OCI-LY1 (cell line): Measurements from ENCODE around the gene CBLC.

Source experiments
- H2AFZ ChIP-seq: fragments of 200-600 bp; sonication (generic), shearing (Covaris generic); 2 replicates; pipeline ENCODE4 v1.6.0; 2014; ENCODE audit warnings: antibody characterized with exemption, mild to moderate bottlenecking, low read length
- H3F3A ChIP-seq: fragments of 200-600 bp; sonication (generic), shearing (Covaris generic); 2 replicates; pipeline ENCODE4 v1.6.0; 2014; ENCODE audit warnings: mild to moderate bottlenecking, antibody characterized with exemption, low read length, moderate library complexity; ENCODE audit not compliant: insufficient read depth
- H3K27ac ChIP-seq: fragments of 200-600 bp; sonication (generic); 2 replicates; pipeline ENCODE4 v1.5.1; 2014; ENCODE audit warnings: low read length, mixed run types, mild to moderate bottlenecking, low read depth; ENCODE audit not compliant: poor library complexity, severe bottlenecking
- H3K27me3 ChIP-seq: fragments of 200-600 bp; sonication (generic); 2 replicates; pipeline ENCODE4 v1.6.0; 2014; ENCODE audit warnings: antibody characterized with exemption, mild to moderate bottlenecking, low read length, moderate library complexity; ENCODE audit not compliant: insufficient read depth
- H3K36me3 ChIP-seq: fragments of 200-600 bp; sonication (generic); 2 replicates; pipeline ENCODE4 v1.6.1; 2014; ENCODE audit warnings: mild to moderate bottlenecking, antibody characterized with exemption, low read length, moderate library complexity, mixed read lengths; ENCODE audit not compliant: insufficient read depth
- H3K4me1 ChIP-seq: fragments of 200-600 bp; sonication (generic); 2 replicates; pipeline ENCODE4 v1.5.1; 2014; ENCODE audit warnings: mild to moderate bottlenecking, low read length, moderate library complexity; ENCODE audit not compliant: insufficient read depth, severe bottlenecking
- H3K4me2 ChIP-seq: fragments of 200-600 bp; sonication (generic), shearing (Covaris generic); 2 replicates; pipeline ENCODE4 v1.6.1; 2014; ENCODE audit warnings: low read length
- H3K4me3 ChIP-seq: fragments of 200-600 bp; sonication (generic); 2 replicates; pipeline ENCODE4 v1.5.1; 2014; ENCODE audit warnings: low read length, low read depth, mild to moderate bottlenecking, mixed read lengths; ENCODE audit not compliant: poor library complexity, severe bottlenecking
- H3K79me2 ChIP-seq: fragments of 200-600 bp; shearing (Covaris generic); 2 replicates; pipeline ENCODE4 v1.6.1; 2016; ENCODE audit warnings: mixed run types, low read length, mixed read lengths; ENCODE audit not compliant: insufficient read depth
- H3K9ac ChIP-seq: fragments of 200-600 bp; sonication (generic), shearing (Covaris generic); 2 replicates; pipeline ENCODE4 v1.6.1; 2014; ENCODE audit warnings: mild to moderate bottlenecking, low read length, mixed read lengths
- H3K9me2 ChIP-seq: fragments of 200-600 bp; sonication (generic), shearing (Covaris generic); 2 replicates; pipeline ENCODE4 v1.6.1; 2014; ENCODE audit warnings: low read depth, mild to moderate bottlenecking, low read length, mixed read lengths
- H3K9me3 ChIP-seq: fragments of 200-600 bp; shearing (Covaris generic); 2 replicates; pipeline ENCODE4 v1.6.1; 2014; ENCODE audit warnings: low read length, mixed read lengths
- H4K20me1 ChIP-seq: fragments of 200-600 bp; sonication (generic), shearing (Covaris generic); 2 replicates; pipeline ENCODE4 v1.6.0; 2016; ENCODE audit warnings: mild to moderate bottlenecking, low read length; ENCODE audit not compliant: insufficient read depth
- EZH2 ChIP-seq: fragments of 200-600 bp; sonication (generic), shearing (Covaris generic); IDR thresholded peaks from 2 replicates; pipeline ENCODE4 v1.8.0; 2017; ENCODE audit warnings: borderline replicate concordance, mixed run types, mild to moderate bottlenecking, antibody characterized with exemption, low read length, moderate library complexity, mixed read lengths
- TF ChIP-seq, protein P1 (sequence below): fragments of 200-600 bp; sonication (generic), shearing (Covaris generic); IDR thresholded peaks from 2 replicates; pipeline ENCODE4 v1.5.1; 2017; ENCODE audit warnings: mild to moderate bottlenecking, antibody characterized with exemption, low read length, moderate library complexity, mixed read lengths

The CBLC gene

GRCh38 chr19:44731081-44731480, 46.6 kb upstream of the CBLC start:
- H3K9me3 ChIP-seq: no peaks in the 10 kb centered on the region
- H3K9me2 ChIP-seq: no peaks in the 10 kb centered on the region
- no peaks in the 10 kb centered on the region for H3K36me3 ChIP-seq
- no peak overlapping the region for H2AFZ ChIP-seq
- H3K4me3 ChIP-seq: no peak overlapping the region
- no peak overlapping the region for H3K9ac ChIP-seq
- TF ChIP-seq, protein P1, sequence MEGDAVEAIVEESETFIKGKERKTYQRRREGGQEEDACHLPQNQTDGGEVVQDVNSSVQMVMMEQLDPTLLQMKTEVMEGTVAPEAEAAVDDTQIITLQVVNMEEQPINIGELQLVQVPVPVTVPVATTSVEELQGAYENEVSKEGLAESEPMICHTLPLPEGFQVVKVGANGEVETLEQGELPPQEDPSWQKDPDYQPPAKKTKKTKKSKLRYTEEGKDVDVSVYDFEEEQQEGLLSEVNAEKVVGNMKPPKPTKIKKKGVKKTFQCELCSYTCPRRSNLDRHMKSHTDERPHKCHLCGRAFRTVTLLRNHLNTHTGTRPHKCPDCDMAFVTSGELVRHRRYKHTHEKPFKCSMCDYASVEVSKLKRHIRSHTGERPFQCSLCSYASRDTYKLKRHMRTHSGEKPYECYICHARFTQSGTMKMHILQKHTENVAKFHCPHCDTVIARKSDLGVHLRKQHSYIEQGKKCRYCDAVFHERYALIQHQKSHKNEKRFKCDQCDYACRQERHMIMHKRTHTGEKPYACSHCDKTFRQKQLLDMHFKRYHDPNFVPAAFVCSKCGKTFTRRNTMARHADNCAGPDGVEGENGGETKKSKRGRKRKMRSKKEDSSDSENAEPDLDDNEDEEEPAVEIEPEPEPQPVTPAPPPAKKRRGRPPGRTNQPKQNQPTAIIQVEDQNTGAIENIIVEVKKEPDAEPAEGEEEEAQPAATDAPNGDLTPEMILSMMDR: no peak
- TF ChIP-seq EZH2: no peak
- peaks cover 5% of the 10 kb centered on the region for H3K4me1 ChIP-seq
- no peaks in the 10 kb centered on the region for H3K79me2 ChIP-seq
- H3K27me3 ChIP-seq: peaks cover 5% of the 10 kb centered on the region; the same call in 1 of the 2 replicates
- H3K27ac ChIP-seq: no peak overlapping the region
- no peak overlapping the region for H3K4me2 ChIP-seq
- no peaks in the 10 kb centered on the region for H4K20me1 ChIP-seq
- H3F3A ChIP-seq: no peaks in the 10 kb centered on the region

- Histone ChIP-seq H3K27me3 (peaks cover 5% of the 10 kb centered on the region; the same call in 1 of the 2 replicates), H3K4me3 (no peak overlapping the region), H3K9me3 (no peaks in the 10 kb centered on the region), H3K9ac (no peak overlapping the region), H3K4me2 (no peak overlapping the region), H3K9me2 (no peaks in the 10 kb centered on the region), H2AFZ (no peak overlapping the region), H3K79me2 (no peaks in the 10 kb centered on the region), H3F3A (no peaks in the 10 kb centered on the region), H3K27ac (no peak overlapping the region), H3K36me3 (no peaks in the 10 kb centered on the region), H4K20me1 (no peaks in the 10 kb centered on the region), H3K4me1 (peaks cover 5% of the 10 kb centered on the region)
- TF ChIP-seq, protein P1: no peak
- no peak for TF ChIP-seq EZH2
Observed at GRCh38 chr19:44731622-44732021, 46.1 kb upstream of the CBLC start.

- no peaks in the 10 kb centered on the region for H3K9me3 ChIP-seq
- peaks cover 5% of the 10 kb centered on the region; the same call in 1 of the 2 replicates for H3K27me3 ChIP-seq
- H3K9me2 ChIP-seq: no peaks in the 10 kb centered on the region
- H3K4me1 ChIP-seq: peaks cover 5% of the 10 kb centered on the region
- H3F3A ChIP-seq: no peaks in the 10 kb centered on the region
- no peak overlapping the region for H3K9ac ChIP-seq
- no peaks in the 10 kb centered on the region for H4K20me1 ChIP-seq
- H2AFZ ChIP-seq: no peak overlapping the region
- no peak overlapping the region for H3K4me3 ChIP-seq
- H3K27ac ChIP-seq: no peak overlapping the region
- no peaks in the 10 kb centered on the region for H3K79me2 ChIP-seq
- TF ChIP-seq, protein P1: no peak
- no peak for TF ChIP-seq EZH2
- H3K4me2 ChIP-seq: no peak overlapping the region
- no peaks in the 10 kb centered on the region for H3K36me3 ChIP-seq
Observed at GRCh38 chr19:44732235-44733014, 45.3 kb upstream of the CBLC start.
